SJSA1 (cell line): Measurements from ENCODE around the gene MSN. TPM values are rescaled to one million over a fixed set of nuclear protein-coding genes. Genes with fewer than 3 reads are reported as not detected.

Source experiments
- DNase-seq, 2 experiments: peaks; one replicate each; pipeline ENCODE4 v3.0.0-alpha.2; 2015 to 2020; ENCODE audit warnings: low spot score in 2 of 2, low read depth in 1 of 2
- H3K27ac ChIP-seq: fragments of 250-450 bp; sonication (Bioruptor Pico); 2 replicates; pipeline ENCODE4 v1.5.1; 2020; ENCODE audit warnings: mild to moderate bottlenecking, moderate library complexity
- H3K27me3 ChIP-seq: fragments of 250-450 bp; sonication (Bioruptor Pico); replicated peaks from 2 replicates; pipeline ENCODE4 v1.5.1; 2020; ENCODE audit warnings: mild to moderate bottlenecking, moderate library complexity
- H3K36me3 ChIP-seq: fragments of 250-450 bp; sonication (Bioruptor Pico); 2 replicates; pipeline ENCODE4 v1.5.1; 2020; ENCODE audit warnings: mild to moderate bottlenecking
- H3K4me1 ChIP-seq: fragments of 250-450 bp; sonication (Bioruptor Pico); replicated peaks from 2 replicates; pipeline ENCODE4 v1.6.1; 2021; ENCODE audit warnings: mild to moderate bottlenecking
- H3K4me3 ChIP-seq: fragments of 250-450 bp; sonication (Bioruptor Pico); 2 replicates; pipeline ENCODE4 v1.5.1; 2020; ENCODE audit warnings: mild to moderate bottlenecking
- H3K9me3 ChIP-seq: fragments of 250-450 bp; sonication (Bioruptor Pico); replicated peaks from 2 replicates; pipeline ENCODE4 v1.5.1; 2020; ENCODE audit warnings: mild to moderate bottlenecking
- total RNA-seq: library from RNA; depleted of rRNA; stranded (reverse); fragments of >200 nt; shearing (Covaris generic); gene quantifications from 2 replicates; pipeline ENCODE4 v1.2.3, GENCODE V29; 2014

The MSN gene
- total RNA-seq, 1 experiment from 2014 or later, result 381 TPM

DNA sequence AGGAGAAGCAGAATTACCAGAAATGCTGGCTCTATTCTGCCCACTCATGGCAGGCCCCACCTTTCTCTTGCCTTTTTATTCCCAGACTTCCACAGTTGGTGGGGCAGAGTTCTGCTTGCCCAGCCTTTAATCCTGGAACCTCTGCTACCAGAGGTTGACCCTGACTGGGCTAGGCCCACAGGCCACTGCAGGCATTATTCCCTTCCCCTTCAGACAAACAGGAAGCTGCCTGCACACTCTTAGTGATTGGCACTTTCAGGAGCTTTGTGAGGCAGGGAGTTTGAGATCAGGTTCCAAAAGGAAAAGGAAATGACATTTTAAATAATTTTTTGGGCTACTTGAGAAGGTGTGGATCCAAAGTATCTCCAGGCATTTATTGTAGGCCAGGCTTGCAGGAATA is 18.8 kb downstream of the MSN start:
- H3K27ac ChIP-seq, result no peak overlapping the region

DNA sequence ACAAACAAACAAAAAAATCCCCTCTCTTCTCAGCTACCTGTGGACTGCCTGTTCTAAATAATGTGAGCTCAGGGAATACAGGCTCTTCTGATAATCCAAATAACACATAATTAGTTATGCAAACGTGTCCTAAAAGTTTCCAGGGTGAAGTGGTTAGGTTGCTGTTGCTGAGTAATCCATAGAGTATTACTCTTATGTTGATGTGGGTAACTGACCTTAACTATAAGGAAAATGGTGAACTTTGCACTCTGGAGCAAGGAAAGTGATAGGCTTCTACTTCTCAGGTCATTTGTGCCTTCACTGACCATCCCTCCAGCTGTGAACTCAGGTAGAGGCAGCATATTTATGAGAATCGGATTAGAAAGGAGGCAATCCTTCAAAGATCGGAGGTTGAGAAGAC is 19.9 kb downstream of the MSN start:
- Histone ChIP-seq H3K27me3 (no peaks in the 10 kb centered on the region), H3K4me1 (peaks cover 24% of the 10 kb centered on the region), H3K9me3 (no peaks in the 10 kb centered on the region), H3K4me3 (no peak overlapping the region), H3K36me3 (peaks cover 6% of the 10 kb centered on the region; the same call in 1 of the 2 replicates), H3K27ac (no peak overlapping the region)
- DNase-seq, result no peak

More for the DNA sequence above, 18.8 kb downstream of the MSN start:
- Histone ChIP-seq H3K36me3 (peaks cover 8% of the 10 kb centered on the region; the same call in 1 of the 2 replicates), H3K4me3 (no peak overlapping the region), H3K27me3 (no peaks in the 10 kb centered on the region), H3K9me3 (no peaks in the 10 kb centered on the region), H3K4me1 (peaks cover 24% of the 10 kb centered on the region)
- DNase-seq, result no peak

DNA sequence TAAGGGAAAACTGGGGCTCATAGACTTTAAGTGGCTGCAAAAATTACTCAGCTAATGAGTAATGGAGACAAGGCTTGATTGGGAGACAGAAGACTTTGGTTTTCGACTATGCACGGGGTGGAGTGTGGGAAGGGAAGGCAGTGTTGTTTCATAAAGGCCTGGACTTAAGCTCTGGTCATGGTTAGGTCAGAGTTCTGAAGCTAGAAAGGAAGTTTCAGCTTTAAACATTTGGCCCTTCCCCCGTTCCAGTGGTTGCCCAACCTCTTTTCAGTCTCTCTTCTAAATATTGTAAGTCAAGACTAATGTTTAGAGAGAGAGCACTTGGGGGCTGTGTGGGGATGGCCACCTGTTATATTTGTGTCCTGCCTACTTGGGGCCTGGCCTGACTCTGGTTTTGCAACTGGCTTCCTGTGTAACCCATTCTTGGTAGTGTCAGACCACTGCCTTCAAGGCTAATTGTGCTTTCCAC is 21.0 kb downstream of the MSN start:
- no peaks in the 10 kb centered on the region for H3K27me3 ChIP-seq
- no peaks in the 10 kb centered on the region for H3K9me3 ChIP-seq
- peaks cover 6% of the 10 kb centered on the region; the same call in 1 of the 2 replicates for H3K36me3 ChIP-seq
- H3K4me1 ChIP-seq, result peaks cover 24% of the 10 kb centered on the region
- no peak overlapping the region for H3K4me3 ChIP-seq
- no peak for DNase-seq
- no peak overlapping the region for H3K27ac ChIP-seq

DNA sequence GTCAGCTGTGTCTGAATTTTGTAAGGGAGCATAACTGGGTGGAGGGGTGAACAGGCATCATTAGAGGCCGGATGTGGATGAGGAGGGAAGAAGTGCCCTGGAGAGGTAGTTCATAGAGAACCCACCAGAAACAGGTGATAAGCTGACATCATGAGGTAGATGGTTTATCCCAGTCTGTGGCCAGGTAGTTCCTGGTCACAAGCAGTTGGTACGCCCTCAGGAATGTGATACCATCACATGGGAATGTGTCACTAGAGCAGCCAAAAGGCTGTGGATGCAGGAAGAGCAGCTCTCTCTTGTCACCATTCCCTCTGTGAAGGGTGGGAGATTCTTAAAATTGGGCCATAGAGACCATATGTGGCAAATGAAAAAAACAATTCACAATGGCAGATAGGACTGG is 21.9 kb downstream of the MSN start:
- peaks cover 6% of the 10 kb centered on the region; the same call in 1 of the 2 replicates for H3K36me3 ChIP-seq
- H3K27ac ChIP-seq, result no peak overlapping the region
- peaks cover 24% of the 10 kb centered on the region for H3K4me1 ChIP-seq
- H3K27me3 ChIP-seq, result no peaks in the 10 kb centered on the region
- DNase-seq, result no peak
- no peaks in the 10 kb centered on the region for H3K9me3 ChIP-seq
- no peak overlapping the region for H3K4me3 ChIP-seq

DNA sequence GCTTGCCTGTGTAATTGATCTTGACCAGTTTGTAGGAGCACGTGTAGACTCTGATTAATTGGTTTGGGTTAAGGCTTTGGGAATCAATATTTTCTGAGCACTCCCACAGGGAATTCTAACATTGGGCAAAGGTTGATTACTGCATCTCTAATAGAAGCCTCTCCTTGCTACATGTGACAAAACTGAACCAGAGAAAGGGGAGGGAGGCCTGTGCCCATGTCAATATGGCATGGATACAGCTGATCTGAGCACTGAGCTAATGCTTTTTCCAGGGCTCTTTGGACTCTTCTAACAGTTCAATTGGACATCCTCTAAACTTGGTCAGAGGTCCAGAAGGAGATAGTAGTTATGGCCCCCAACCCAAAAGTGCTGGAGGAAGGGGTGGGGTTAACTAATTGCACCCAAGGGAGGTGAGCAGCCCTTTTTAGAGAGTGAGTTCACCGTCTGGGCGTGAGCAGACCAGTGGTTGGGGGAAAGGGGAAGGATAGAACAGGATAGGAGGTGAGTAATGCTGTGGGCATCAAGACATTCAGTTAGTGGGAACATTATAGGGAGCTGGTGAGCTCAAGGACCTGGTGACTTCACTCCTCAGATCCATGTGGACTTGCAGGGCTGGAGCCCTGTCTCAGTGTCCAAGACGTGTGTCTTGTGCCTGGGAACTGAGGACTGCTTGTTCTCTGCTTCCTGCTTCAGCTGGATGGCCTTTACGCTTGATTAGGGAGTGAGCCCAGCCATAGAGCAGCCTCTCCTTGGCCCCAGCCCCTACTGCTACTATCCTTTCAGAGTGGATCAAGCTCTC is 22.8 kb downstream of the MSN start:
- Histone ChIP-seq H3K4me1 (peaks cover 24% of the 10 kb centered on the region), H3K9me3 (no peaks in the 10 kb centered on the region), H3K27me3 (no peaks in the 10 kb centered on the region), H3K4me3 (no peak overlapping the region), H3K27ac (peak overlapping the region; percentile 39; the same call in 1 of the 2 replicates), H3K36me3 (peaks cover 6% of the 10 kb centered on the region; the same call in 1 of the 2 replicates)
- DNase-seq, result peak; percentile 21 to 44

DNA sequence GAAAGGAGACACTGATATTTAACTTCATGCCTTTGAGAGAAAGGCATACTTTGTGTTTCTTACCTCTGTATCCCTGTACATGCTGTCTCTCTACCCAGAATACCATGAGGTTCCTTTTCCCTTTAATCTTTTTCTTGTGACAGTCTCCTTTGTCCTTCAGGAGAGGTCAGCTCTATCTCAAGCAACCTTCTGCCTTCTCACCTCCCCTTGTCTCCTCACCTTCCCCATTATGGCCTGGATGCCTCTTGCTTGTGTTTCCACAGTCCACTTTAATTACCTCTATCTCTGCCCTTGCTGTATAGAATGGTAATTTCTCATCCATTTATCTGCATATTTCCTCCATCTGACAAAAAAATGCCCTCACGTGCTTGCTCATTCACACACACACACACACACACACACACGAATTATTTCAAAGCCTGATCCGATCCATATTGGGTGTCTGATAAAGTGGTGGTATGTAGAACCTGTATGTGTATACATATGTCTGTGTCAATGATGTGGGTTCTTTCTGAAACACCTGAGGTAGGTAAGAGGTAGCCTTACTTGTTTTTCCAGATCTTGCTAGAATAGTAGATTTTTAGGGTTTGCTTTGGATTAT is 28.5 kb downstream of the MSN start:
- Histone ChIP-seq H3K4me1 (peaks cover 28% of the 10 kb centered on the region), H3K27me3 (no peaks in the 10 kb centered on the region), H3K9me3 (no peaks in the 10 kb centered on the region), H3K36me3 (peaks cover 16% of the 10 kb centered on the region), H3K4me3 (no peak overlapping the region), H3K27ac (no peak overlapping the region)
- DNase-seq, result no peak

DNA sequence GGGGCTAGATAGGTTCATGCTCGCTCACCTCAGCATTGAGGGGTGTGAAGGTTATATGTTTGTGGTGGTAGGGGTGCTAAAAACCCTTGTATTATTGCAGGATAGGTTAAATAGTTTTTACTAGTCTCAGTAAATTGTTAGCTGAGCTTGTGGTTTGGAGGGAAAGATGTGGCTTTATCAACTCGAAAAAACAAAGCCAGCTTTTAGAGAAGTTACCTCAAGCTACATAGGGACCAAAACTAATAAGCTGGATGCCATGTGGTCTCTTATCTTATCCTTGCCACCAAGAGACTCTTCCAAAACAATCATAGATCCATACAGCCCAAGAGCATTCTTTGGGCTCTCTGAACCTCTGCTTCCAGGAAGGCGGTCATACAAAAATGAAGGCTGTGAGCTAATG is 29.2 kb downstream of the MSN start:
- no peak for DNase-seq
- no peaks in the 10 kb centered on the region for H3K9me3 ChIP-seq
- no peak overlapping the region for H3K27ac ChIP-seq
- H3K36me3 ChIP-seq, result peaks cover 16% of the 10 kb centered on the region
- H3K4me3 ChIP-seq, result no peak overlapping the region
- H3K4me1 ChIP-seq, result peaks cover 27% of the 10 kb centered on the region
- H3K27me3 ChIP-seq, result no peaks in the 10 kb centered on the region

DNA sequence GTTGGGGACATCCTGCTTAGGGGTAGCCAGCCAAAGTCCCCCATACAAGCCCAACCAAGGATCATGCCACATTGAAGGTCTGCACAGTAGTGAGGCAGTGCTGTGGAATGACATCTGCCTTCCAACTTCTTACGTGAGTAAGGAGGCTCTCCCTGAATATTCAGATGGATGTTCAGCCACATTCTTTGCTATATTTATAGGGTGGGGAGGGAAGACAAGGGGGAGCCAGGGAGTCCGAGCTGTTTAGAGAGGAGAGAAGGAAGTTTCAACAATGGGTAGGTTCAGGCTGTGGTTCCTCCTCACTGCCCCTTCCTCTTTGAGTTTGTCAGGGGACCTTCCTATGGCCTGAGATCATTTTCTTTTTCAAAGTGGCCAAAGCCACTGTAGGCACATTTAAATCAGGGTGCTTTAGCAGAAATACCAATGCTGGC is 29.8 kb downstream of the MSN start:
- Histone ChIP-seq H3K36me3 (peaks cover 16% of the 10 kb centered on the region), H3K27ac (0 out of 2 replicates have a peak overlapping the region, but pooled peaks have one; percentile 29), H3K4me1 (peaks cover 27% of the 10 kb centered on the region), H3K4me3 (no peak overlapping the region), H3K27me3 (no peaks in the 10 kb centered on the region), H3K9me3 (no peaks in the 10 kb centered on the region)
- DNase-seq, result peak in 1 of 2 experiments; percentile 18

DNA sequence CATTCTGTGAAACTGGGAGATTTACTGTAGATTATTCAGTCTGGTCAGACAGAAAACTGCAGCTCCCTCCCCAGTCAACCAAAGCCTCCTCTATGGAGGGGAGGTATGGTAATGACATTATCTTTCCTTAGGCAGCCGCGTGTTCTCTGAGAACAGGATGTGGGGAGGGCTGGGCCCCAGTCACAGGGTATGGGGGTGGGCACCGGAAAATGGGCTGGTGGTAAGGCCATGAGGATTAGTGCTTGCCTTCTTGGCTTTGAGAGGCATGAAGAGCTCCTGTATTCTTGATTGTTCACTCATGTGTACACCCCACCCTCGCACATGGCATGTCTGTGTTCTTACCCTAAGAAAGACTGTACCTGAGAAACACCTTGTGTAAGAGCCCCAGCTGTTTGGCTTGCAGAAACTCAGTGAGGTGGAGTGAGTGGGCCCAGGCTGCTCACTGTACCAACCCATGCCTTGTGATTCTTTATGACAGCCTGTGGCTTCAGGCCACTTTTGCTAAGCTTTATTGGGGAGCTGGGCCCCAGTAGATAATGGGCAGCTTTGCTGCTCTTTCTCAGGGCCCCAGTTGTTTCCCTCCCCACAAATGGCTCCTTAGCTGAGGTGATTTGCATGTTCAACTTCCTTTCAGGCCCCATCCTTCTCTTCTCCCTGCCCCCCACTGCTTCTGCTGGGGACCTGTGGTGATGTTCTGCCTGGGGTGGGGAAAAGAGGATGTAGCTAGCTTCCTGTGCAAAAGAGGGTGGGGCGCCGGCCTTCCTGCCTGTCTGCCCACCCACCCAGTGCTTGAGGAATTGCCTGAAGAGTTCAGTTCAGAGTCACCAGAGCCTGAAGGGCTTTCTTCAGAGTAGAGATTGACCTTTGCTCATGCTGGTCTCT is 30.7 kb downstream of the MSN start:
- Histone ChIP-seq H3K27me3 (no peaks in the 10 kb centered on the region), H3K36me3 (peaks cover 16% of the 10 kb centered on the region), H3K9me3 (no peaks in the 10 kb centered on the region), H3K4me1 (peaks cover 27% of the 10 kb centered on the region), H3K4me3 (no peak overlapping the region), H3K27ac (0 out of 2 replicates have a peak overlapping the region, but pooled peaks have one; percentile 29)
- DNase-seq, result no peak

DNA sequence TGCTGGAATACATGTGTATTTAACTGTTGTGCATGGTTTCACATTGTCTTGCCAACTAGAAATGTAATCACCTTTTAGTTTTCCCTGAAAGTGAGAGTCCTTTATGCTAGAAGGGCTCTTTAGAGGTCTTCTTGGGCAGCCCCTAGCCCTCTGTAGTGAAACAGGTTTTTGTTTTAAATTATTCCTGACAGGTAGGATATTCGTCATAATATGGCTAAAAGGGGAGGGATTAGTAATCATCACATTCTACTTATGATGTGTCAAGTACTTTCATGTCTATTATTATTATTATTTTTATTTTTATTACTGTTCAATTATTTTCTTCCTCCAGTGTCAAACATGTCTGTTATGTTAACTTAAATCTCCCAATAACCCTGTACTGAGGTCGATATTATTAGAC is 35.5 kb downstream of the MSN start:
- Histone ChIP-seq H3K27ac (no peak overlapping the region), H3K4me3 (no peak overlapping the region), H3K27me3 (no peaks in the 10 kb centered on the region), H3K36me3 (peaks cover 22% of the 10 kb centered on the region), H3K4me1 (peaks cover 31% of the 10 kb centered on the region), H3K9me3 (no peaks in the 10 kb centered on the region)
- DNase-seq, result no peak

DNA sequence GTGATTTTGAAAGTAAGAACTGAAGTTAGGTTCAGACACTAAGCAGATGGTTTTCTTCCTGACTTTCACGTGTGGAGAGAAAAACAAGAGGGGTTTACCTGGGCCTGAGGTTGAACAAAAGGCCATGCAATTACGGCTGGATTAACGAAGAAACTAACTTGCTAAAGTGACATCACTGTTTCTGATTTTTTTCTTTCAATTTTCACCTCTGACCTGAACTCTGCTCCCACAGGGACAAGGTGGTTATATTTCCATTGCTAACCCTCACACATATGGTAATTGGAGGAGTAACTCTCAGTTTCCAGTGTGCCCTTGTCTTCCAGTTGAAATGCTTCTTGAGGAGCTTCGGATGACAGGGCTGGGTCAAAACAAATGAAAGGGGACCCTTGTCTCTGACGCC is 38.0 kb downstream of the MSN start:
- Histone ChIP-seq H3K9me3 (no peaks in the 10 kb centered on the region), H3K4me3 (no peak overlapping the region), H3K4me1 (peaks cover 23% of the 10 kb centered on the region), H3K27me3 (no peaks in the 10 kb centered on the region), H3K27ac (no peak overlapping the region), H3K36me3 (peaks cover 14% of the 10 kb centered on the region)
- no peak for DNase-seq

DNA sequence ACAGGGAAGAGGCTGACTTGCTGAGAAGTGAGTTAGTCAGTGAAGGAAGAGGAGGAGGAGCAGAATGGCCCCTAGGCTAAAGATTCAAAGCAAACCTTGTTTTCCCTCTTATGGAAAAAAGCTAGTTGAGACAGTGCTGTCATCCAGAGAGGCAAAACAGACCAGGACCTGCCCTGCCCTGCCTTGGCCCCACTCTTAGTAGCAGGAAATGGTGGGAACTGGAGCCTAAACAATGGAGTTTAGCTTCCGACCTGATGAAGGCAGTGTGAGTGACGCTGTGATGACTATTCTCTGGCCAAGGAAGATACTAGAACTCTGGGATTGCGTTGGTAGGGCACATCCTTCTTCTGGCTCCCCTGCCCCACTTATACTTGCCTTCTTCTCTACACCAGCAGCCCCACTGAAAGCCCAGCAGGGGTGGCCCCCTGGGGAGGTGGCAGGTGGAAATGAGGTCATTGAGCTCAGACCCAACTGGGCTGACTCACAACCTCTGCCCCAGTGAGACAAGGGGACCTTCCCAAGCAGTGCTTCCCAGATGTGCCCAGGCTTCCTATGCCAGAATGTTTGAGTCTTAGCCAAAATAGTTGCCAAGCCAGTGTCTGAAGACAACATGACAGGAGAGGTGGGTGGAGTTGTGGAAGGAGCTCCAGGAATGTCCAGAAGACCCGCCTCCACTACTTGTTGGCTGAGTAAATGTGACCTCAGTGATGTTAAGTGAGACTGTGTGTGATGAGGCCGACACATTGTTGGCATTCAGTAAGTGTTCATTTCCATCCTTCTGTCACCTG is 38.8 kb downstream of the MSN start:
- peak; percentile 37 to 50 for DNase-seq
- H3K27ac ChIP-seq, result peak overlapping the region; percentile 31; the same call in 1 of the 2 replicates
- no peak overlapping the region for H3K4me3 ChIP-seq
- H3K9me3 ChIP-seq, result no peaks in the 10 kb centered on the region
- H3K27me3 ChIP-seq, result no peaks in the 10 kb centered on the region
- H3K36me3 ChIP-seq, result peaks cover 11% of the 10 kb centered on the region; the same call in 1 of the 2 replicates
- peaks cover 23% of the 10 kb centered on the region for H3K4me1 ChIP-seq

DNA sequence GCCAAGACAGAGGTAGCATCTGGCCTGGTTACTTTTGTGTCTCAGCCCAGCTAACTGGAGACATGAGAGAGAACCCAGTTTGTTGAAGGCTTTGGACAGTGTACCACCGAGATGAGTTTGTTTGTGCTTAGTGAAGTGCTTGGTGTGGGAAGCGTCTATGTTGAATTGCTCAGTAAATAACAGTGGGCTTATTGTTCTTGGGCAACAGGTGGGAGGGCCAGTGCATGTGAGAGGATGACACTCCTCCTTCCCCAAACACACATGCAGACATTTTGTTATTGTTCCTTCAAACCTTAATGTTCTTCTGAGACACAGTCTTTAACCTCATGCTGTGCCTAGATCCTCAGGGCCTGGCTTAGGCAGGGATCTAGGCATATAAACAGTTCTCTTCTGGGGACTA is 39.7 kb downstream of the MSN start:
- DNase-seq, result no peak
- H3K27me3 ChIP-seq, result no peaks in the 10 kb centered on the region
- no peak overlapping the region for H3K4me3 ChIP-seq
- no peaks in the 10 kb centered on the region for H3K9me3 ChIP-seq
- no peak overlapping the region for H3K27ac ChIP-seq
- H3K4me1 ChIP-seq, result peaks cover 26% of the 10 kb centered on the region
- H3K36me3 ChIP-seq, result peaks cover 11% of the 10 kb centered on the region; the same call in 1 of the 2 replicates
